T-helper 1 cell treated with Interleukin-12 subunit alpha and Interleukin-12 subunit beta and Interleukin-4 antibody, amounts not matched to agents 30 ng/mL and 1 ng/mL, for 36 hours (primary cell): Measurements from ENCODE around the gene TNFAIP8L1. TPM values are rescaled to one million over a fixed set of nuclear protein-coding genes. Genes with fewer than 3 reads are reported as not detected.

ENCODE experiments used
- intact Hi-C: fragments of 100-400 bp; cut with micrococcal nuclease; formaldehyde crosslinking; loops from one replicate; pipeline ENCODE4 v1.15.1; 2024
- total RNA-seq: library from RNA; stranded (reverse); gene quantifications from 2 replicates; pipeline ENCODE4 v1.2.3, GENCODE V29; 2022

TNFAIP8L1 gene
- total RNA-seq, 1 donor from 2014 or later: 23.5 TPM

DNA sequence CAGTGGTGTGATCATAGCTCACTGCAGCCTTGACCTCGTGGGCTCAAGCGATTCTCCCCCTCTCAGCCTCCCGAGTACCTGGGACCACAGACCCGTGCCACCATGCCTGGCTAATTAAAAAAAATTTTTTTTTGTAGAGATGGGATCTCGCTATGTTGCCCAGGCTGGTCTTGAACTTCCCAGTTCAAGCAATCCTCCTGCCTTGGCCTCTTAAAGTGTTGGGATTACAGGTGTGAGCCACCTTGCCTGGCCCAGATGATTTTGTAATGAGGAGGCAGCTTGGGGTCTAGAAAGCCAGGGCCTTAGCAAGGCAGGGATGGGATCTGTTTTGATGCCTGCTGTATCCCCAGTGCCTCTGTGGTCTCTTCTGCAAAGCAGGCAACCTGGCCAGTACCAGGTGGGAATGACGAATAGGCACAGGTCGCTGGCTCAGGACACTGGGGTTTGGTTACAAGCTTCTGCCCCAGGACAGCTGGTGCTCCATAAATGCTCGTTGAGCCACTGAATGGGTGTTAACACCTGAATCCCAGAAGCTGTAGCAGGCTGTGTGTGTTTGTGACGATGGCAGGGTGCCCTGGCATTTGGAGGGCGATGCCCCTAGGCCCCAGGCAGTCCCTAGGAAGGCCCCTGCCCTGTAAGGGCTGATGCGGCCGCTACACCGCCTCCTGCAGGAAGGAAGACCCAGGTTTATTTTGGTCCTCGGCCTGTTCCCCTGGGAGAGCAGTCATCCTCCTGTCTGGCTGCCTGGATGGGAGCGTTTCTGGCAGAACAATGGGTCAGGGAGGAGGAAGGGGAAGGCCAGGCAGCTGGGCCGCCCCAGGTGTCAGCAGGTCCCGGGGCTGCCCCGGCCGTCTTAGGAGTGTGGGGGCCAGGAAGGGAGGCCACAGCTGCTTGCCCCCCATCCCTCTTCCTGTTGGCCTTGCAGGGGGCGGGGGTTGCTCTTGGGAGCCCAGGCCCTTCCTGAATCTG lies 8.6 kb downstream of the TNFAIP8L1 start:
- intact Hi-C loops: no loop called here

DNA sequence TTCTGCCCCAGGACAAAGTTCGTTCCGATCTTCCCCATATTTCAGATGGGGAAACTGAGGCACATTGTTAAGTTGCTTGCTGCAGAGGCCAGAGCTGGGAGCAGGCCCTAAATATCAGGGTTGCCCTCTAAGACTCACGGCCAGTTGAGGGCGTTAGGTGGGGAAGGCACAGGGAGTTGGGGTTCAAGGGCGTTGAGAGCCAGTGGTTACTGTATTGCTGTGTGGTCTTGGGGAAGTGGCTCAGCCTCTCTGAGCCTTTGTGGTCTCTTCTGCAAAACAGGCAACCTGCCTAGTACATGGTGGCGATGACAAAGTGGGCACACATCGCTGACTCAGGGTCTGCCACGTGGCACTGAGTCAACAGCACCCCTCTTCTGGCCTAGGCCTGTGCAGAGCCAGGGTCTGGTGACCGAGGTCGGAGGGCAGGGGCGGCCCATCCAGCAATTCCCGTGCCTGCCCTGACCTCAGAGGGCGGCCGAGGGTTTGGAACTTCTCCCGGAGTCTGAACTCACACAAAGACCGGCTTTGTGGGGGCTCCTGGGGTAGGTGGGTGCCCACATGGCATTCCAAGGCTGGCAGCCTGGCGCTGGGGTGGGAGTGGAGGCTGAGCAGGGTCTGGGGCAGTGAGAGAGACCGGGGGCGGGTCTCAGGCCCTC lies 10.2 kb downstream of the TNFAIP8L1 start:
- intact Hi-C loops: no loop called here

DNA sequence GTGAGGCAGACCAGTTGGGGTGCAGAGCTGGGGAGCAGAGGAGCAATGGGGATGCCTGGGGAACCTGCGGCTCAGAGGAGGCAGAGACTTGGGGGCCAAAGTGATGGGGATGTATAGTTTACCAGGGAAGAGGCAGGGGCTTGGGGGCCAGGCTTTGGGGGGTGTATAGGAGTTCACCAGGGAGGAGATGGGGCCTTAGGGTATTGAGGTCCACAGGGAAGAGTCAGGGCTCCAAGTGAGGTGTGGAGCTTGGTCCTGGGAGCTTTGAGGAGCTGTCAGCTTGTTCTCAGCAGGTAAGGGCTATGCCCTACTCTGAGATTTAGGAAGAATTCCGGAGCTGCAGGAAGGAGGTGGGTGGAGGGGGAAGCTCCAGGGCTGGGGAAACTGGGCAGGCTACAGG lies 10.8 kb downstream of the TNFAIP8L1 start:
- intact Hi-C loops: no loop called here

DNA sequence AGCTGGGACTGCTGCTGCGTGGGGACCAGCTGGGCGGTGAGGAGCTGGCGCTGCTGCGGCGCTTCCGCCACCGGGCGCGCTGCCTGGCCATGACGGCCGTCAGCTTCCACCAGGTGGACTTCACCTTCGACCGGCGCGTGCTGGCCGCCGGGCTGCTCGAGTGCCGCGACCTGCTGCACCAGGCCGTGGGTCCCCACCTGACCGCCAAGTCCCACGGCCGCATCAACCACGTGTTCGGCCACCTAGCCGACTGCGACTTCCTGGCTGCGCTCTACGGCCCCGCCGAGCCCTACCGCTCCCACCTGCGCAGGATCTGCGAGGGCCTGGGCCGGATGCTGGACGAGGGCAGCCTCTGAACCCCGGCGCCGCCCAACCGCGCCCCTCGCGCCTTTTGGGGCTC lies 12.8 kb downstream of the TNFAIP8L1 start:
- intact Hi-C loops: no loop called here

DNA sequence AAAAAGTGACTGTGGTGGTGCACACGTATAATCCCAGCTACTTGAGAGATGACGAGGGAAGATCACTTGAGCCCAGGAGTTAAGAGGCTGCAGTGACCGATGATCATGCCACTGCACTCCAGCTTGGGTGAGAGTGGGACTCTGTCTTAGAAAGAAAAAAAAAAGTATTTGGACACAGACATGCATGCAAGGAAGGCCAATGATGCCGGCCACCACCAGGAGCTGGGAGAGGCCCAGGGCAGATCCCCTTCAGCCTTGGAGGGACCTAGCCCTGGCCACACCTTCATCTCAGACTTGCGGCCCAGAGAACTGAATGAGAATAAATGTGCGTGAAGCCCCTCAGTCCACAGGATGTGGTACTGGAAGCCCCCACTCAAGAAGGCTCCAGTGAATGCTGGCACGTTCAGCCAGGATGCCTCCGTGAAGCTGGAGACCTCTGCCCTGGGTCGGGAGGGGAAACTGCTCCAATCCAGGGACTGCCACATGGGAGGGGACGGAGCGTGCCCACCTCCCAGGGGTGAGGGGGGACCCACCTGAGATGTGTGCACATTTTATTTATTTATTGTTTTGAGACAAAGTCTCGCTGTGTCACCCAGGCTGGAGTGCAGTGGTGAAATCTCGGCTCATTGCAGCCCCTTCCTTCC lies 14.6 kb downstream of the TNFAIP8L1 start:
- intact Hi-C loops: no loop called here

DNA sequence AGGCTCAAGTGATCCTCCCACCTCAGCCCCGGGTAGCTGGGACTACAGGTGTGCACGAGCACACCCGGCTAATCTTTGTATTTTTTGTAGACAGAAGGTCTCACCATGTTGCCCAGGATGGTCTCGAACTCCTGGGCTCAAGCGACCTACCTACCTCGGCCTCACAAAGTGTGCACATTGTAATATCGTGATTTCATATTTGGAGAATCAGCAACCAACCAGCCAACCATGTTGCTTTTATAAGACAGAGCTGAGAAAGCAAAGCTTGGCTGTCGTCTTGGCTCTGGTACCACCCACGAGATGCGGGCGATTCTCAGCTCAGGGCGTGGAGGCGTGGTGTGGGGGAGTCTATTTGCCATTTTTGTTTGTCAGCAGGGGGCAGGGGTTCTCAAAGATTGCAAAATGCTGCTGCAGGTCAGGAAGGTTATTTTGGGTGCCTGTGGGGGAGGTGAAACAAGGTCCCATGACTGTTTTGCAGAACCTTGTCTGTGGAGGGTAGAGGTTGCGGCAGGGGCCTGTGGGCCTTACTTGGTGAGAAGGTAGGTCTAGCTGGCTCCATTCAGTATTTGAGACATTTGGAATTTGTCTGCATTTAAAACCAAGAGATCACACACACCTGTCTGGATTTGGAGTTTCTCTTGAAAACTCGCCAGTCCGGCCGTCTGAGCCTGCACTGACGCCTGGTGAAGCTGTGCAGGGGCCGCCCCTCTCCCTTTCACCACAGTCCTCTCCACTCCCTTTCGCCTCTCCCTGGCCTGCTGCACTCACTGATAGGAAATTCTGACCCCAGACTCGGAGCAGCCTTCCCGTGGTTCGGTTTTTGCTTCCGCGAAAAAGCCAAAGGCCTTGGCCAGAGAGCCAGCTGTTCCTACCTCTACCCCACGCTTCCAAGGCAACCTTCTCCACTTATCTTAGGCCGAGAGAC lies 15.4 kb downstream of the TNFAIP8L1 start:
- intact Hi-C loops: no loop called here

DNA sequence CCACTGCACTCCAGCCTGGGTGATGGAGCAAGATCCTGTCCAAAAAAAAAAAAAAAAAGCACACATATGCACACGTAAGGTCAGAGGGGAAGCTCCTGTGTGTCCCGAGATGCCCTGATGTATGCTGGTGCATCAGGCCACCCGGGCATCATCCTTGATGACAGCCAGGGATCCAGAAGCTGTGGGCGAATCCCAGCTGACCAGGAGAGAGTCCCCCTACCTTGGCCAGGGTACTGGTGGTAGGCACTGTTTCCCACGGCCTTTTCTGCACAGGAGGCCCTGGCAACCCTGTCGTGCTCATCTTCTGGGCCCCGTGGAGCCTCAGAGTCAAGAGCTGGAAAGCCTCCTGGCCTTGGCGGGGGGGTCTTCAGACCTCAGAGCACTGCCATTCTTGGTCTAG lies 16.8 kb downstream of the TNFAIP8L1 start:
- intact Hi-C loops: no loop called here

DNA sequence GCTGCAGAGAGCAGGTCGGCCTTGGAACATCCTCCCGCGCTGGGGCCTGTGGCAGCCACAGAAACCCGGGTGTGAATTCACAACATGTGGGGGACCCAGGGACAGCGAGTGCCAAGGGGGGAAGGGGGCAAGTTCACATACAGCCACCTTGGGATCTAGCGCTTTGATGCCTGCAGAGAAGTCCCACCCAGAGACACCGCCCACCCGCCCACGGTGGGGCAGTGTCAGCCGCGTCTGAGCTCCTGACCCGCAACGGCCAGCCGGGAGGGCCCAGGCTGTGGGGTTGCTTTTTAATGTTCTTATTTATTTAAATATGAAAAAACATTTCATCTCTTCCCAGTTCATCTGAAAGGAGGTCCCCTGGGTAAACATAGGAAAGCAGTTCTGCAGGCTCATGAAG lies 17.9 kb downstream of the TNFAIP8L1 start:
- intact Hi-C loops: no loop called here

DNA sequence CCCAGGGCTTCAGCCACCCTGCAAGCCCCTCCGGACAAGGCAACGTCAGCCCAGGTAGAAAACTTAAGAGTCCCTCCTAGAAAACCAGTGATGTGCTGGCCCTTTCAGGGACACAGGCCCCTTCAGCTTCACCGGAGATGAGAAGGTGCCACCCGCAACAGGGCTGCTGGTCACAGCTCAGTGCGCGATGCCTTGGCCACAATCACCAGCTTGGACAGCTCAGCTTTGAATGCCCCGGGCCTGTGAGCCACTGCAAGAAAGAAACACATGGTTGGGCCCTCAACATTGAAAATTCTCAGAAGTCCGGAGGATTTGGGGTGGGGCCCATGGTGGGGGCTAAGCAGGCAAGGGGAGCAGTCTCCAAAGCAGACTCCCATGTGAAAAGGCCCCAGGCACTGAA lies 18.5 kb downstream of the TNFAIP8L1 start:
- intact Hi-C loops: no loop called here

DNA sequence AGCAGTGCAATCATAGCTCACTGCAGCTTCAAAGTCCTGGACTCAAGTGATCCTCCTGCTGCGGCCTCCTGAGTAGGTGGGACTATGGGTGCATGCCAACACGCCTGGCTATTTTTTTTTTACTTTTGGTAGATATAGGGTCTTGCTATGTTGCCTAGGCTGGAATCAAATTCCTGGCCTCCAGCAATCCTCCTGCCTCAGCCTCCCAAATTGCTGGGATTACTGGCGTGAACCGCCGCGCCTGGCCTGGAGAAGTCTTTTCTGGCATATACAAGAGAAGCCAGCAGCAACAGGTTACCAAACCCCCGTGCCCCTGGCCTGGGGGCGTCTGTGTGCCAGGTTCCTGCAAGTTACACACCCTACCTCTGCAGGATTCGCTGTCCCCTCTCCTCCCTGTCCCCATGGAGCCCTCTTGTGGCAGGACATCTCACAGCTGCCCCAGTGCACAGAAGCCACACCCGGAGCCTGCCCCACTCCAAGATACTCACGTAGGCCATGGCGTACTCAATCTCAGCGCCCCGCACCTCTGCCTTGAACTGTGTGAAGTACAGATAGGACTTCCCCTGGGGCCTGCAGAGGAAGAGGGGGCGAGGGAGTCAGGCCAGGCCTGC lies 21.0 kb downstream of the TNFAIP8L1 start:
- intact Hi-C loops: no loop called here

DNA sequence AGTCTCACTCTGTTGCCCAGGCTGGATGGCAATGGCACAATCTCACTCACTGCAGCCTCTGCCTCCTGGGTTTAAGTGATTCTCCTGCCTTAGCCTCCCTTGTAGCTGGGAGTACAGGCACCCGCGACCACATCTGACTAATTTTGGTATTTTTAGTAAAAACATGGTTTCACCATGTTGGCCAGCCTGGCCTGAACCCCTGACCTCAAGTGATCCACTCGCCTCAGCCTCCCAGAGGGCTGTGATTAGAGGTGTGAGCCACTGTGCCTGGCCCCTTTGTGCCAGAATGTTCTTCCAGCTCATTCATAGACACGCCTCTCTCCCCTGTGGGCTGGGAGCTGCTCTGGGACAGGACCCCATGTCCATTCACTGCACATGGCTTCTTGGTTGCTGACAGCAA lies 21.7 kb downstream of the TNFAIP8L1 start:
- intact Hi-C loops: no loop called here

DNA sequence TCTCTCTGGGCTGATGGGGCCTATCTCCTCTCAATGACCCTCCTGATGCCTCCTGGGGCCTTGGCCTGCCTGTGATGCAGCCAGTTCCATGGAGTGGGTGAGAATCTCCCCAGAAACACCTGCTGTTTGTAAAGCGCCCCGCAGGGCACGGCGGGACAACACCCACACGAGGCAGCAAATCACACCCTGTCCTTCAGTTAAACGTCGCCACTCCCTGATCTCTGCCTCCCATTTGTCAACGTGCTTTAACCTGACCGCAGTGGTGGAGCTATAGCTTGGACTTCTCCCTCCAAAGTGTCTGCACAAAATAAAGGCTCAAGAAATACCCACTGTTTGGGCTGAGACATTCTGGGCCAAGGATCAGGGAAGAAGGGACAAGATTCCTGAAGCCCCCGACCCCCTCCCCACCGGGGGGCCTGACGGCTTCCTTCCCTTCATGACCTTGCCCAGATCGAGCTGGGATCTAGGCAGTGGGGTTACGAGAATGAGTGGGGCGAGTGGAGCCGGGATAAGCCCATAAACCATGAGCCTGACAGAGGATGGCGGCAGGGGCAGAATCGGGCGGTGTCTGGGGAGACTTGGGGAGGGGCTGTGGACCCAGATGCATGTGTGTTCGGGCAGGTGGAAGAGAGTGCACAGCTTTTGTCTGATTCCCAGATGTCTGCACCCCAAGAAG lies 22.8 kb downstream of the TNFAIP8L1 start:
- intact Hi-C loops: no loop called here

DNA sequence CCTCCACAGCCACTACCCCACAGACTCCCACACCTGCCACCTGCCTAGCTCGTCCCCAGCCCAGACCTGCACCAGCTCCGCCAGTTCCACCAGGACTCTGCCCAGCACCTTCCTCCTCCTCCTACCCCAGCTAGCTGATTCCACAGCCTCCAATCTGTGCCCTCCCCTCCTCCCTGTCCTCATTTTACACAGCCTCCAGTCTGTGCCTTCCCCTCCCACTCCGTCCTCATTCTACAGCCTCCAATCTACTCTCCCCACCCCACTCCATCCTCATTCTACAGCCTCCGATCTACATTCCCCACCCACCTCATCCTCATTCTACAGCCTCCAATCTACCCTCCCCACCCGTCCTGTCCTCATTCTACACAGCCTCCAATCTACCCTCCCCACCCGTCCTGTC lies 23.5 kb downstream of the TNFAIP8L1 start:
- intact Hi-C loops: no loop called here

DNA sequence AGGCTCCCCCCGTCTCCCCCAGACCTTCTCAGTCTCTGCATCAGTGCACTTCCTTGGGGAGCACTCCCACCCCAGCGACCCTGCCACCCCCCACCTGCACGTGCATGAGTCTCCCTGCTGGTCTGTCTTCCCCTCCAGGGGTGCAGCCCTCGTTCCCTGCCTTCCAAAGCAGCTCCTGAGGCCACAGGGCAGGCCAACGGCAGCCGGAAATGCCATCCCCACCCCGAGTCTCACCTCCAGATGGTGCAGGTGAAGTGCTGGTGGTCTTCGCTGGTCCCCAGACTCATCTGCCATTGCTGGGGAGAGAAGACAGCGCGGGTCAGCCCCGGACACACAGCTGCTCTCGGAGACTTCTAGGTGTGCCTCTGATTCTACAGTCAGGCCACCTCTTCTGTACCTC lies 25.3 kb downstream of the TNFAIP8L1 start:
- intact Hi-C loops: no loop called here

DNA sequence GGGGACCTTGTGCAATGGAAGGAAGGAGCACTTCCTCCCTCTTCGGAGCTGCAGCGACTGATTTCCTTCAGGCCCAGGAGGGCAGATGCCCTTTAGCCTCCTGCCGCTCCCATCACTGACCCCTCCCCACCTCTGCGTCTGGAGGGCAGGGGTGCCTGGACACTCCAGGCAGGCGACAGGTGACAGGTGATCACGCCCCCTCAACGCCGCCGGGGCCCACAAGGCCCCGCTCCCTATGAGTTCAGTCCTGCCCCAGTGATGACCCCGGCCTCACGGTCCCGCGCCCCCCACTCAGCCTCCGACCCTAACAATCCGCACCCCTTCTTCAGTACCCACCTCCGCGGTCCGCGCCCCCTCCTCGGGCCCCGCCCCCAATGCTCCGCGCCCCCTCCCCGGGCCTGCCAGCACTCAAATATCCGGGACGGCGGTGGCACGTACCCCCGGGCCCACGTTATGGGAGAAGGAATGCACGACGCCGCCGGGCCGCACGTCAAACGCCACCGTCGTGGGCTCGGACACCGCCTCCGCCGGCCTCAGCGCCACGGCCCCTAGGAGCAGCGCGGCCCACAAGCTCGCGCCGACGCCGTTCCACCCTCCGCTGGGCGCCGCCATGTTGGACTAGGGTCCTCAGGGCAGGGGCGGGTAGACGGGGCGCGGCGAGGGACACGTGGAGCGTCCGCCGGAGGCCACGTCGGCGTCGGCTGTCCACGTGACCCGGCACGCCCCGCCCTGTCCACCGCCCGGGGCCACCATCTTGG lies 30.6 kb downstream of the TNFAIP8L1 start, which contains the start of gene MYDGF:
MYDGF (minus strand) TSS at position 620 of the 758 bp plus-strand sequence; CDS start at position 612, 8 bp downstream.
- intact Hi-C loops: loop anchor here (1.0 to 2.0 kb wide), 8 partner anchors 9 to 423 kb away; partner anchors contain the start of genes DPP9, FEM1A, SH3GL1 and TNFAIP8L1

DNA sequence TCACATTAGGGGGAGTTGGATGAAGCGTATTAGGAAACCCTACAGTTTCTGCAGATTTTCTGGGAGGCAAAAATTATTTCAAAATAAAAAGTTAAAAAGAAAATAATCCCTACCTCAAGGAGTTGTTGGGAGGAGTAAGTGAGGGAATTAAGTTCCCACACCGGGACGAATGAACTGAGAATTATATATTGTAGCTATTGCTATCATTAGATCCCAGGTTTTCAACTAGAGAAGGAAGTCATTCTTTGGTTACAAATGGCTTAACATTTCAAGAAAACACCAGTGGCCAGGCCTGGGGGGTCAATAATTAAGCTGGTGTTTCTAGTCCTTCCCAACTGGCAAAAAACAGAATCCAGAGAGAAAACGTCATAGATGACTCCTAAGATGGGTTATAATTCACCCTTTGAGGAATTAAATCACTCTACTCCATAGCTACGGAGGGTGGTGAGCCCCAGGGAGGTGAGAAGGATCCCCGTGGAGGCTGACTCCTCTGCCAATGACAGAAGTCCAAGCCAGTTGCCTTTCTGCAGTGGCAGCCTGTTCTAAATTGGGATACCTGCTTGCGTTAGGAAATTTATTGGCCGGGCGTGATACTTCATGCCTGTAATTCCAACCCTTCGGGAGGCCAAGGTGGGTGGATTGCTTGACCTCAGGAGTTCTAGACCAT lies 32.0 kb downstream of the TNFAIP8L1 start:
- intact Hi-C loops: loop anchor here (2.0 kb wide), 3 partner anchors 201 to 271 kb away; partner anchors contain the start of gene SH3GL1

DNA sequence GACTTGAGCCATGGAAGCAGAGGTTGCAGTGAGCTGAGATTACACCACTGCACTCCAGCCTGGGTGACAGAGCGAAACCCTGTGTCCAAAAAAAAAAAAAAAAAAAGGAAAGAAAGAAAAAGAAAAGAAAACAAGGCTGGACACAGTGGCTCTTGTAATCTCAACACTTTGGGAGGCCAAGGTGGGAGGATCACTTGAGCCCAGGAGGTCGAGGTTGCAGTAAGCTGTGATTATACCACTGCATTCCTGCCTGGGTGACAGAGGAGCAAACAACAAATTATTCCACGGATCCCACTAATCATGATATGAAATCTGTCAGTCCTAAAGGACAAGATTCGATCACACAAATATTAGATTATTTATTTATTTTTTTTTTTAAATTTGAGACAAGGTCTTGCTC lies 33.9 kb downstream of the TNFAIP8L1 start:
- intact Hi-C loops: no loop called here

DNA sequence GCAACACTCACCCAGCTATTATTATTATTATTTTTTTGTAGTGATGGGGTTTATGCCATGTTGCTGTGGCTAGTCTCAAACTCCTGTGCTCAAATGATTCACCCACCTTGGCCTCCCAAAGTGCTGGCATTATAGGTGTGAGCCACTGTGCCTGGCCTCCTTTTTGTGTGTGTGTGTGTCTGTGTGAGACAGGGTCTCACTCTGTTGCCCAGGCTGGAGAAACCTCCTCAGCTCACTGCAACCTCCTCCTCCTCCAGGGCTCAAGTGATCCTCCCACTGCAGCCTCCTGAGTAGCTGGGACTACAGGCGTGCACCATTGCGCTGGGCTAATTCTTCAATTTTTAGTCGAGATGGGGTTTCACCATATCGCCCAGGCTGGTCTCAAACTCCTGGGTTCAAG lies 34.4 kb downstream of the TNFAIP8L1 start:
- intact Hi-C loops: no loop called here
